DMS 273 (cell line): Measurements from ENCODE around the gene AVP.
"Not testable (repeated sequence)": the region's sequence is repeated elsewhere in the genome, so short reads cannot be mapped to it uniquely, and the experiment has no call there.

ENCODE experiments used
- DNase-seq: peaks from one replicate; lab custom pipeline; 2025; ENCODE audit not compliant: unreplicated experiment; lab: John Stamatoyannopoulos, UW

The AVP gene, protein sequence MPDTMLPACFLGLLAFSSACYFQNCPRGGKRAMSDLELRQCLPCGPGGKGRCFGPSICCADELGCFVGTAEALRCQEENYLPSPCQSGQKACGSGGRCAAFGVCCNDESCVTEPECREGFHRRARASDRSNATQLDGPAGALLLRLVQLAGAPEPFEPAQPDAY

DNA sequence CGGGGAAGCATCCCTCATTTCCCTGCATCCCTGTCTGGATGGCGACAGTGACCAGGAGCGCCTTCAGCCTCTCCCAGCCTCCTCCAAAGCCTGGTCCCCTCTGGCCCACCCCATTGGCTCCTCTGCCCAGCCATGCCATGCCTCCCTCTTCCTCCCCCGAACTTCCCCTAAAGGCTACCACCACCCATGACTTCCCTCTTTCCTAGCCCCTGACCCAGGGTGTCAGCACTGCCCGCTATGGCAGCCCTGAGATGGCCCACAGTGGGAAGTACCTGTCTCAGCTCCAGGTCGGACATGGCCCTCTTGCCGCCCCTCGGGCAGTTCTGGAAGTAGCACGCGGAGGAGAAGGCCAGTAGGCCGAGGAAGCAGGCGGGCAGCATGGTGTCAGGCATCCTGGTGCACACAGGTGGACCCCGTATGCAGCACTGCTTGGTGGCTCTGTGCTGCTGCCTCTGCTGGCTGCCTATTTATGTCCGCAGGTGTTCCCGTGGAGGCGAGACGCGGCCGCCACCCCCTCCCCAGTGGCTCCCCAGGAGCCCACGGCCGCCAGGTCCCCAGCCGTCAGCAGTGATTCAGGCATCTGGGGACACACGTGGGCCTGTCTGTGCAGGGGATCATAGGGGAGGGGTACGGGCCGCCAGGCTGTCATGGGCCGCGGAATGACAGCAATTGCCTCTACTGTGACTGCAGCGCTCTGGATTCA, at the start of gene AVP:
Gene AVP (minus strand): TSS at position 442 of the 703 bp plus-strand sequence. CDS start 50 bp downstream, at position 392.
- no peak for DNase-seq

DNA sequence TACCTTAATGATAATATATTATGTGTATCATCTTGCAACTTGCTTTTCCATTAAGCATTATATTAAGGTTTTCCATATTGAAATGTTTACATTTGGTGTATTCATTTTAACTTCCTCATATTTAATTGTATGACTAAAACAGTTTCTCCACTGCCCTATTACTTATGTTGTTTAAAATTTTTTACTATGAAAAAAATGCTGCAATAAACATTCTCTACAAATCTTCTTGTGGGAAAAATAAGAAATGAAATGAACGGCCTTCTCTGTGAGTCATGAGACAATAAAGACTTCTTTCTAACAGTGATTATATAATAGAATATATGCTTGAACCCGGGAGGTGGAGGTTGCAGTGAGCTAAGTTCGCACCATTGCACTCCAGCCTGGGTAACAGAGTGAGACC, 49.6 kb upstream of the AVP start:
- DNase-seq, result no peak

DNA sequence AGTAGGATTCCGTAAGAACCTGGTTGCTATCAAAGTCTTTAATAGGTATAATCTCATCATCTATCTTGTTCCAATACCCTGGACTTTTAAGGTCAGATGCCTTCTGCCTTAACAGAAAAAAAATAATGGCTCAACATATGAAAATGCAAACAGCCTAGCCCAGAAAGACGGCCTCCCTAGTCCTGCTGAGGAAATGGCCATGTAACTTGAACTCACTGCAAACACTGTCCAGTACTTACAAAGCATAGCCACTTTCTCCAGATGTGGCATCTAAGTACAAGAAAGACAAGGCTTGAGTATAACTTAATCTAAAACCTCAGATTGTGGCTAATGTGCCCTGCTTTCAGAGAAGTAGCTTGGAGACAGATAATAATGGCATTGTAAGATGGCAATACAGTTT, 48.6 kb upstream of the AVP start:
- no peak for DNase-seq

DNA sequence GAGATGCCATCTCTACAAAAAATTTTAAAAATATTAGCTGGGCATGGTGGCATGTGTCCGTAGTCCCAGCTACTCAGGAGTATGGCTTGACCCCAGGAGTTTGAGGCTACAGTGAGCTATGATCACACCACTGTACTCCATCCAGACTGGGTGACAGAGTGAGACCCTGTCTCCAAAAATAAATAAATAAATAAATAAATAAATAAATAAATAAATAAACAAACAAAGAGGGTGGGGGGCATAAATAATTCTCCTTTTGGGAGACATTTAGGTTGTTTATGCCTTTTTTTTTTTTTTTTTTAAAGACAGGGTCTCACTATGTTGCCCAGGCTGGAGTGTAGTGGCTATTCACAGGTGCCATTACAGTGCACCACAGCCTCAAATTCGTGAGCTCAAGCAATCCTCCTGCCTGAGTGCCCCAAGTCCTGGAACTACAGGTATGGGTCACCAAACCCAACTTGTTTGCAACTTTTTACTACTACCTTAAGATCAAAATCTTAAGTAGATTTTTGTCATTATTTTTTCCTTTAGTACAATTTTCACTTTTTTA, 45.6 kb upstream of the AVP start:
- no peak for DNase-seq

DNA sequence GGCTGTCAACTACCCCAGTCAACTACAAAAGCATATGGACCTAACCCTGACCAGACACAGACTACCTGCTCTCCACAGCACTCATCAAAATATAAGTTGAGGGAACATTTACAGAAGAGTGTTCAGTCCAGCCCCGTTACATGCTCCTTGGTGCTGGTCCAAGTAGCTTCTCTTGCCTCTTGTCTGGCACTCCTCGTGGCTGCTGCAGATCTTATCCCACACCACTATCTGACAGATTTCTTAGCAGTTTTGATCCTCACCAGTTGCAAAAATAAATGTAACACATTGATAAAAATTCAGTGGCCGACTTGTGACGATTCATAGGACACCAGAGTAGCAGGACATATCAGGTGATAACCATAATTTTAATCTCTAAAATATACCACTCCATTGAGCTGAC, 44.6 kb upstream of the AVP start:
- no peak for DNase-seq

DNA sequence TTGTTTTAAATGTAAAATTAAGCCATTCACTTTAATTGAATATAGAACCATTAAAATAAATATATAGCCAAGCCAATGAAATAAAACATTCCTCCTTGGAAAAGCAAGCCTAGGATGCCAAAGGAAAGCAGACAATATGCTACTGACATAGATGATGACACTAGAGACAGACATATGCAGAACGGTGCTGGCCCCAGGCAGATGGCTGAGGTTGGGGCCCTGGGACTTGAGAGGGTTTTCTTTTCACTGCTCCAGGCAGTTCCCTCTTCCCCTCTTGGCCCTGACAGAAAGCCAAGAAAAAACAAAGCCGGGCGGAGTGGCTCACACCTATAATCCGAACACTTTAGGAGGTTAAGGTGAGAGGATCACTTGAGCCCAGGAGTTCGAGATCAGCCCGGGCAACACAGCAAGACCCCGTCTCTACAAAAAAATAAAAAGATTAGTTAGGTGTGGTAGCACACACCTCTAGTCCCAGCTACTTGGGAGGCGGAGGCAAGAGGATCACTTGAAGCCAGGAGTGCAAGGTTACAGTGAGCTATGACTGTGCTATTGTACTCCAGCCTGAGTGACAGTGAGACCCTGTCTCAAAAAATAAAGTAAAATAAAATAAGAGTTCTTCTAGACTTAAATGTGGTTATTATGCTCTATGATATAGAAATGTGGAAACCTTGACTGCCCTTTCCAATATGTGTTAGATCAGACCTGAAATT, 43.9 kb upstream of the AVP start:
- peak; percentile 28 for DNase-seq

DNA sequence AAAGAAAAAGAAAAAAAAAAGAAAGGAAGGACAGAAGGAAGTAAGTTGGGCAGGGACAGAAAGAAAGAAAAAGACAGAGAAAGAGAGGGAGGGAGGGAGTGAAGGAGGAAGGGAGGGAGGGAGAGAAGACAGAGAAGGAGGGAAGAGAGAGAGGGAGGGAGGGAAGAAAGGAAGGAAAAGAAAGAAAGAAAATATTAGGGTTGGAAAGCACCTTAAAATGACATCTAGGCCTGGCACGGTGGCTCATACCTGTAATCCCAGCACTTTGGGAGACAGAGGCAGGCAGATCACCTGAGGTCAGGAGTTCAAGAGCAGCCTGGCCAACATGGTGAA, 42.0 kb upstream of the AVP start:
- no peak for DNase-seq

DNA sequence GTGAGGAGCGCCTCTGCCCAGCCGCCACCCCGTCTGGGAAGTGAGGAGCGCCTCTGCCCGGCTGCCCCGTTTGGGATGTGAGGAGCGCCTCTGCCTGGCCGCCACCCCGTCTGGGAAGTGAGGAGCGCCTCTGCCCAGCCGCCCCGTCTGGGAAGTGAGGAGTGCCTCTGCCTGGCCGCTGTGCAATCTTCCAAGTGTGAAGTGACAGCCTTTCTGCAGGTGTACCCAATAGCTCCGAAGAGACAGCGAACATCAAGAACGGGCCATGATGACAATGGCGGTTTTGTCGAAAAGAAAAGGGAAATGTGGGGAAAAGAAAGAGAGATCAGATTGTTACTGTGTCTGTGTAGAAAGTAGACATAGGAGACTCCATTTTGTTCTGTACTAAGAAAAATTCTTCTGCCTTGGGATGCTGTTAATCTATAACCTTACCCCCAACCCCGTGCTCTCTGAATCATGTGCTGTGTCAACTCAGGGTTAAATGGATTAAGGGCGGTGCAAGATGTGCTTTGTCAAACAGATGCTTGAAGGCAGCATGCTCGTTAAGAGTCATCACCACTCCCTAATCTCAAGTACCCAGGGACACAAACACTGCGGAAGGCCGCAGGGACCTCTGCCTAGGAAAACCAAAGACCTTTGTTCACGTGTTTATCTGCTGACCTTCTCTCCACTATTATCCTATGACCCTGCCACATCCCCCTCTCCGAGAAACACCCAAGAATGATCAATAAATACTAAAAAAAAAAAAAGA, 41.4 kb upstream of the AVP start:
- DNase-seq, result not testable (repeated sequence)

DNA sequence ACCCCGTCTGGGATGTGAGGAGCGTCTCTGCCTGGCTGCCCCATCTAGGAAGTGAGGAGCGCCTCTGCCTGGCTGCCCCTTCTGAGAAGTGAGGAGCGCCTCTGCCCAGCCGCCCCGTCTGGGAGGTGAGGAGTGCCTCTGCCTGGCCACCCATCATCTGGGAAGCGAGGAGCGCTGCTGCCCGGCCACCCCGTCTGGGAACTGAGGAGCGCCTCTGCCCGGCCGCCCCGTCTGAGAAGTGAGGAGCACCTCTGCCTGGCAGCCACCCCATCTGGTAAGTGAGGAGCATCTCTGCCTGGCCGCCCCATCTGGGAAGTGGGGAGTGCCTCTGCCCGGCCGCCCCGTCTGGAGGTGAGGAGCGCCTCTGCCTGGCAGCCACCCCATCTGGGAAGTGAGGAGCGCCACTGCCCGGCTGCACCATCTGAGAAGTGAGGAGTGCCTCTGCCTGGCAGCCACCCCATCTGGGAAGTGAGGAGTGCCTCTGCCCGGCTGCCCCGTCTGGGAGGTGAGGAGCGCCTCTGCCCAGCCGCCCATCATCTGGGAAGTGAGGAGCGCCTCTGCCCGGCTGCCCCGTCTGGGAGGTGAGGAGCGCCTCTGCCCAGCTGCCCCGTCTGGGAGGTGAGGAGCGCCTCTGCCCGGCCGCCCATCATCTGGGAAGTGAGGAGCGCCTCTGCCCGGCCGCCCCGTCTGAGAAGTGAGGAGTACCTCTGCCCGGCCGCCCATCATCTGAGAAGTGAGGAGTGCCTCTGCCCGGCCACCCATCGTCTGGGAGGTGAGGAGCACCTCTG, 40.4 kb upstream of the AVP start:
- DNase-seq, result not testable (repeated sequence)

DNA sequence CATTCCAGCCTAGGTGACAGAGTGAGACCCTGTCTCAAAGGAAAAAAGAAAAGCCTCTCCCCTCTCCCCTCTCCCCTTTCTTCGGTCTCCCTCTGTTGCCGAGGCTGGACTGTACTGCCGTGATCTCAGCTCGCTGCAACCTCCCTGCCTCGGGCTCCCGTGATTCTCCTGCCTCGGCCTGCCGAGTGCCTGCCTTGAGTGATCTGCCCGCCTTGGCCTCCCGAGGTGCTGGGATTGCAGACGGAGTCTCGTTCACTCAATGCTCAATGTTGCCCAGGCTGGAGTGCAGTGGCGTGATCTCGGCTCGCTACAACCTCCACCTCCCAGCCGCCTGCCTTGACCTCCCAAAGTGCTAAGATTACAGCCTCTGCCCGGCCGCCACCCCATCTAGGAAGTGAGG, 39.6 kb upstream of the AVP start:
- DNase-seq, result not testable (repeated sequence)

DNA sequence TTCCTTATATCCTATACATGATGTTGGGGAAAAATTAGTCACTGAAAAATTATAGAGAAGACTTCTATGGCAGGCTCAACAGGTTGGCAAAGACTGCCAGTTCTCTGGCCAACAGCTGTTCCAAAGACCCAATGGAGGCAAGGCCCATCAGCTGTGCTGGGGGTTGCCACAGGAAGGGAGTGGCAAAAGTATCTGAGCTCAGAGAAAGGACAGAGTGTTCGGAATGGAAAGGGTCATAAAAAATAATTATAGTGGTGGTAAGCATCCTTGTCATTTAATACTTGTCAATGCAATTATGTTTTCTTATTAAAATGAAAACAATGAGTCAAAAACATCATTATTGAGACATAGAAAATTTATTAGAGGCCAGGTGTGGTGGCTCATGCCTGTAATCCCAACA, 39.0 kb upstream of the AVP start:
- DNase-seq, result no peak

DNA sequence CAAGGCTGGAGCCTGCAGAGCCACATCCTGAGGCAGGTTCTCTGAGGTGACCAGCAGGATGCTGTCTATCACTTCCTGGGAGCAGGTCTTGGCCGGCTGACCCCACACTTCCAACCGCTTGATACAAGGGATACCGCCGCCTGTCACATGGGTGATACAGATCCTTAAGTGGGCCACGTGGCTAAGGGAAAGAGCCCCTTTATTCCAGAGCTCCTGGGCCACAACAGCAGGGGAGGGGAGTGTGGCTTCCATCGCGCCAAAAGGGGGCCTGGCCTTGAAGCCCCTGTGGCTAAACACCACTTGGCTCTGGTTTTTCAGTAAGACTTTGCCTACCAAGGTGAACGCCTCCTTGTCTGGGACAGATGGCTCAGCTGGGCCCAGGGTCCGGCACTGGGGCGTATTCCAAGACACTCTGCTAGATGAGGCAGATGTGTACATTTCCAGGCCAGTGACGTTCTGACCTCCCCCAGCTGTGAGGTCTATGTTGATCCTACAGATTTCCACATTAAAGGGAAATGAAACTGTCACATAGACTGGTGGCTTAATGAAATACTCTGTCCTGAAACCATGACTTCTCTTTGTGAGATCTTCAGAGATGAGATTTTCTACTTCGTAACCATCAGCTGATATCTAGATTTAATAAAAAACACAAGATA, 37.6 kb upstream of the AVP start:
- no peak for DNase-seq

DNA sequence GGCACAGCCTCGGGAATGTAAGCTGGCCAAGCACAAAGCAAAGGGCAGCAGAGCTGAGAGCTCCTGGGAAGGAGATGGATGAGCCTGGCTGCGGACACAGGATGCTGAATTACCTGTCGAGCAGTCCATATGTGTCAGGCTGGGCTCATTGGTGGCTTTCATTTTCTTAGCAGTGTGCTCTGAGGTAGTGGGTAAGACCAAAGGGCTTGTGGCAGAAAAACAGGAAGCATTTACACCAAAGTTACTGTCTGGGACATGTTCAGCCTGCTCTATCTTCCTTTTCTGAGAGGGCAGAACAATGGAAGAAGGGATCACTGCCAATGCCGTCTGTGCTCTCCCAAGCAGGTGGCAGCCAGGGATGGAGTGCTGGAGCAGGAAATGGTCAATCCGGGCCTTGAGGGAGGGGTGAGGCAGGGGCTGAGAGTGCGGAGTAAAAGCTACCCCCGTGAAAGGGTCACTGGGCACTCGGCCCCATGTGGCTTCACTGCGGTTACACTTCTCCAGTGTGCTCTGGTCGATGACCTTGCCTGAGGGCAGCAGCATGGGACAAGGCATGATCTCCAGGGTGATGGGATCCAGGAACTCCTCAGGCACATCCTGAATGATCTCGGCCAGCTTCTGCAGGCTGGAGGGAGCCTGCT, 36.9 kb upstream of the AVP start:
- no peak for DNase-seq

DNA sequence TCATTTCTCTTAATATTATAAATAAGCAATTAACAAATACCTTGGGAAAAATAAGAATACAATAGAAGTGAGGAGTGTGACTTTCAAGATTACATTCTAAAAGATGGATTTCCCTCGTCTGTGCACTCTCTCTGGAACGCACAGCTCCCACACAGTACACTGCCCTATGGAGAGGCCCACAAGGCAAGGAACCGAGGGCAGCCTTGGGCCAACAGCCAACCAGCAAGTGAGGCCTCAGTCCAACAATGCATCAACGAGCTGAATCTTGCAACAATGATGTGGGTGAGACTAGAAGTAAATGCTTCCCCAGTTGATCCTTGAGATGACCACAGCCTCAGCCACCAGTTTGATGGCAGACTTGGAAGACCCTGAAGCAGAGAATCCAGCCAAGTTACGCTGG, 34.5 kb upstream of the AVP start:
- no peak for DNase-seq

DNA sequence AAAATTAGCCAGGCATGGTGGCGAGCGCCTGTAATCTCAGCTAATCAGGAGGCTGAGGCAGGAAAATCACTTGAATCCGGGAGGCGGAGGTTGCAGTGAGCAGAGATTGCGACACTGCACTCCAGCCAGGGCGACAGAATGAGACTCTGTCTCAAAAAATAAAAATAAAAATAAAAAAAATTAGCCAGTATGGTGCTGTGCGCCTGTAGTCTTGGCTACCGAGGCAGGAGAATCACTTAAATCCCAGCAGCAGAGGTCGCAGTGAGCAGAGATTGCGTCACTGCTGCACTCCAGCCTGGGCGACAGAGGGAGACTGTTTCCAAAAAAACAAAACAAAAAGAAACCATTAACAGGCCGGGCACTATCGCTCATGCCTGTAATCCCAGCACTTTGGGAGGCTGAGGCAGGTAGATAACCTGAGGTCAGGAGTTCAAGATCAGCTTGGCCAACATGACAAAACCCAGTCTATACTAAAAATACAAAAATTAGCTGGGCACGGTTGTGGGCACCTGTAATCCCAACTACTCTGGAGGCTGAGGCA, 33.4 kb upstream of the AVP start:
- peak; percentile 77 for DNase-seq

DNA sequence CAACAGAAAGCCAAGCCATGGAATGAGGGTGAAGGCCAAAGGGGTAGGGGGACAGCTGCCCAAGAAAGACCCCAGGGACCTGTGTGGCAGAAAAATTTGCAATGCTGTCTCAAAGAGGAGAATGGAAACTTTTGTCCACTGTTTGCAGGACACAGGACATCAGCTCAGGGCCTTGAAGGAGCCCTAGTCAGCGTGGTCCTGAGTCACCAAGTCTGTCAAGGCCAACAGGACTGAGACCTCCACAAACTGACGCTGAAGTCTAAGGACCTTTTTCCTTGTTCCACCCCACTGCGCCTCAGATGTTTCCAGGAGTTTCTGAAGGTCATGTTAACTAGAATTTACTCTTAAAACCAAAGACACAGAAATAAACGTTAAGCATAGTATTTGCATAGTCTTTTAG, 31.8 kb upstream of the AVP start:
- no peak for DNase-seq

DNA sequence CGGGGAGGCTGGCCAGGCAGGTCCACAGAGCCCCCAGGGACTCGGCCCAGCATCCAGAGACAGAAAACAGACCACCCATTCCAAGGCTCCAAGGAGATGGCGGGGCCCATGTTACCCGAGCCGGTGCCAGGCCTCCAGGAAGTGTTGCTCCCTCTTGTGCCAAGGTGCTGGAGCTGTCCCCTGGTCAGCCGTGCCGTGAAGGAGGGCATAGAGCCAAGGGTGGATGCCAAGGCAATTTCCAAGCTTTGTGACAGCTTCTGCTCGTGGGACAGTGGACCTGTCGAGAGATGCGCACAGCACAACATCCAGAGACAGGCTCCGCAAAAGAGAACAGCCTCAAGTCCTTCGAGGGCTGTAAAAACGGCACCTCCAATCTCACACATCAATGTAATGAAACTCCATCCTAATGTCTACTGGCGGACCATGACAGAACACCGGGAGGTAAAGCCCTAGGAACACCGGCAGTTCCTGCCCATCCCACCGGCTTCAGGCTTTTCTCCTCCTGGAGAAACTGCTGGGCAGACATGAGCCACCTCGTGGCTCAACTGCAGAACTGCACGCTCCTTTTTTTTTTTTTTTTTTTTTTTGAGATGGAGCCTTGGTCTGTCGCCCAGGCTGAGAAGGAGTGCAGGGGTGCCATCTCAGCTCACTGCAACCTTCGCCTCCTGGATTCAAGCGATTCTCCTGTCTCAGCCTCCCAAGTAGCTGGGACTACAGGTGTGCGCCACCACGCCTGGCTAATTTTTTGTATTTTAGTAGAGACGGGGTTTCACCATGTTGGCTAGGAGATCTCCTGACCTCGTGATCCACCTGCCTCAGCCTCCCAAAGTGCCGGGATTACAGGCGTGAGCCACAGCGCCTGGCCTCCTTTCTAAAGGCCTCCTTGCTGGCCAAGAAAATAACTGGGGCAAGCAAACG, 30.9 kb upstream of the AVP start:
- DNase-seq, result peak; percentile 79

DNA sequence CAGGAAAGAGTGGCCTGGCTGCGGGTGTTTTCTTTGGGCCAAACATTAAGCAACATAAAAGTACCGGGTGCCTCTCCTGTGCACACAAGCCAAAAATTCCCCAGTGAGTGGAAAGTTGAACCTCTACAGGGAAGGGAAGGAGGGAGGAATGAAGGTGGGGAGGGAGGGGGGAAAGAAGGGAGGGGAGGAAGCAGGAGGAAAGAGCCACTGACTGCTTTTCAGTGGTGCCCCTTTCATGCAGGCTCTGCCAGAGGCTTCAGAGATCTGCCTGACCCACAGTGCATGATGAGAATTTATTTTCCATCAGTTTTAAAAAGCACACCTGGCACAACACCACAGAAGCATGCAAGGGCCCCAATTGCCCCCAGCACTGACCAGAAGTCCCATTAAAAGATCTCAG, 27.5 kb upstream of the AVP start:
- DNase-seq, result no peak
